ENCODE measurements around the gene REEP3. TPM values are rescaled to one million over a fixed set of nuclear protein-coding genes. Genes with fewer than 3 reads are reported as not detected.
"Not testable (repeated sequence)": the region's sequence is repeated elsewhere in the genome, so short reads cannot be mapped to it uniquely, and the experiment has no call there.

Gene REEP3
- total RNA-seq, result 10 to 100 TPM; 12.7 to 14.8 TPM

- Mint-ChIP-seq H3K27me3 (no peaks in the 10 kb centered on the region), H3K4me3 (peak within 1 kb of the TSS; percentile 87), H3K36me3 (no peaks in the 10 kb centered on the region), H3K9me3 (no peaks in the 10 kb centered on the region), H3K4me1 (ENCODE audit: low read depth in 2 of 2) (peaks cover 27 to 36% of the 10 kb centered on the region in 2 donors), H3K27ac (peak within 1 kb of the TSS; percentile 54 to 86)
- peak; percentile 74 for DNase-seq (ENCODE audit: low spot score)
- peak; percentile 93 to 94 for ATAC-seq
These were observed at the start of gene REEP3 for GRCh38 chr10:63520500-63521415. Gene REEP3, plus strand, starts transcription at chr10:63521401. Its CDS starts 145 bp downstream, at chr10:63521546.

- ATAC-seq, result no peak
- H3K9me3 Mint-ChIP-seq, result no peaks in the 10 kb centered on the region
- H3K36me3 Mint-ChIP-seq, result no peaks in the 10 kb centered on the region
- H3K27me3 Mint-ChIP-seq, result no peaks in the 10 kb centered on the region
- peaks cover 0 to 5% of the 10 kb centered on the region in 2 donors for H3K4me1 Mint-ChIP-seq (ENCODE audit: low read depth in 2 of 2)
- H3K4me3 Mint-ChIP-seq, result no peak overlapping the region
- no peak for DNase-seq (ENCODE audit: low spot score)
- H3K27ac Mint-ChIP-seq, result no peak overlapping the region
These were observed 46.7 kb upstream of the REEP3 start for GRCh38 chr10:63474488-63474887.

- Mint-ChIP-seq H3K4me1 (ENCODE audit: low read depth in 2 of 2) (peaks cover 0 to 5% of the 10 kb centered on the region in 2 donors), H3K27me3 (no peaks in the 10 kb centered on the region), H3K9me3 (no peaks in the 10 kb centered on the region), H3K36me3 (no peaks in the 10 kb centered on the region), H3K4me3 (no peak overlapping the region), H3K27ac (no peak overlapping the region)
- ATAC-seq (no peak), DNase-seq (ENCODE audit: low spot score) (no peak)
These were observed 43.3 kb upstream of the REEP3 start for GRCh38 chr10:63477927-63478326.

DNA sequence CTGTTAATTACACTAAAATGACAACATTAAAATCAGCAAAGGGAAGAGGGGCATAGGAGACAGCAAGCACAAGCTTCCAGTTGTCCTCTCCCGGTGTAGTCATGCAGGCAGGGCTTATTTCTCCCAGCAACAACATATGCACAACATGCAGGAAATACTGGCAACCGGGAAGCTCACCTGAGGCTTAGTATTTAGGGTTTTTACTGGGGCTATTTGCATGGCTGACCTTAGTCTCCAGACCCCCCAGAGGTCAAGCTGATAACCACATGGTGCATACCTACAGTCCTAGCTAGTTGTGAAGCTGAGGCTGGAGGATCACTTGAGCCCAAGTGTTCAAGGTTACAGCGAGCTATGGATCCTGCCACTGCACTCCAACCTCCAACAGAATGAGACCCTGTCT is 42.6 kb upstream of the REEP3 start:
- H3K27ac Mint-ChIP-seq, result no peak overlapping the region
- ATAC-seq (no peak), DNase-seq (ENCODE audit: low spot score) (no peak)
- no peaks in the 10 kb centered on the region for H3K36me3 Mint-ChIP-seq
- H3K9me3 Mint-ChIP-seq, result no peaks in the 10 kb centered on the region
- H3K4me1 Mint-ChIP-seq (ENCODE audit: low read depth in 2 of 2), result peaks cover 0 to 5% of the 10 kb centered on the region in 2 donors
- no peak overlapping the region for H3K4me3 Mint-ChIP-seq
- H3K27me3 Mint-ChIP-seq, result no peaks in the 10 kb centered on the region

- peaks cover 0 to 4% of the 10 kb centered on the region in 2 donors for H3K4me1 Mint-ChIP-seq (ENCODE audit: low read depth in 2 of 2)
- H3K9me3 Mint-ChIP-seq, result no peaks in the 10 kb centered on the region
- DNase-seq (ENCODE audit: low spot score) (no peak), ATAC-seq (no peak)
- no peaks in the 10 kb centered on the region for H3K36me3 Mint-ChIP-seq
- no peak overlapping the region for H3K27ac Mint-ChIP-seq
- H3K27me3 Mint-ChIP-seq, result no peaks in the 10 kb centered on the region
- H3K4me3 Mint-ChIP-seq, result no peak overlapping the region
These were observed 41.0 kb upstream of the REEP3 start for GRCh38 chr10:63480237-63480636.

- ATAC-seq (no peak), DNase-seq (ENCODE audit: low spot score) (no peak)
- peak overlapping the region in 1 of 2 donors; percentile 10 for H3K27ac Mint-ChIP-seq
- H3K9me3 Mint-ChIP-seq, result no peaks in the 10 kb centered on the region
- H3K27me3 Mint-ChIP-seq, result no peaks in the 10 kb centered on the region
- H3K4me3 Mint-ChIP-seq, result no peak overlapping the region
- H3K36me3 Mint-ChIP-seq, result no peaks in the 10 kb centered on the region
- no peaks in the 10 kb centered on the region for H3K4me1 Mint-ChIP-seq (ENCODE audit: low read depth in 2 of 2)
These were observed 39.3 kb upstream of the REEP3 start for GRCh38 chr10:63481815-63482421.

DNA sequence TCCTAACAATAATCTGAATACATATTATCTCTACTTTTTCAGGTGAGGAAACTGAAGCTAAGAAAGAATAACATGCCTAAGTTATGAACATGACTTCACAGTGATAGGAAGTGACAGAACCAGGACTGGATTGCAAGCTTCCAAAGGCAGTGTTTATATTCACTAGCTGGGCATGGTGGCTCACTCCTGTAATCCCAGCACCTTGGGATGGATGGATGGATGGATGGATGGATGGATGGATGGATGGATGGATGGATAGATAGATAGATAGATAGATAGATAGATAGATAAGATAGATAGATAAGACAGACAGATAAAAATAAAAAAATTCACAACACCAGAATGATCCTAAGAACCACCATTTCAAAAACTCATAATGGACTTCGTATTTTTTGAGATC is 37.2 kb upstream of the REEP3 start:
- no peak for ATAC-seq
- Mint-ChIP-seq H3K4me1 (ENCODE audit: low read depth in 2 of 2) (no peaks in the 10 kb centered on the region), H3K27ac (no peak overlapping the region), H3K27me3 (no peaks in the 10 kb centered on the region), H3K4me3 (no peak overlapping the region), H3K36me3 (no peaks in the 10 kb centered on the region), H3K9me3 (no peaks in the 10 kb centered on the region)
- no peak for DNase-seq (ENCODE audit: low spot score)

- DNase-seq (ENCODE audit: low spot score) (no peak), ATAC-seq (no peak)
- Mint-ChIP-seq H3K4me1 (ENCODE audit: low read depth in 2 of 2) (peaks cover 6 to 7% of the 10 kb centered on the region in 2 donors), H3K27ac (no peak overlapping the region), H3K27me3 (no peaks in the 10 kb centered on the region), H3K9me3 (no peaks in the 10 kb centered on the region), H3K4me3 (no peak overlapping the region), H3K36me3 (no peaks in the 10 kb centered on the region)
These were observed 33.2 kb upstream of the REEP3 start for GRCh38 chr10:63487990-63488389.

DNA sequence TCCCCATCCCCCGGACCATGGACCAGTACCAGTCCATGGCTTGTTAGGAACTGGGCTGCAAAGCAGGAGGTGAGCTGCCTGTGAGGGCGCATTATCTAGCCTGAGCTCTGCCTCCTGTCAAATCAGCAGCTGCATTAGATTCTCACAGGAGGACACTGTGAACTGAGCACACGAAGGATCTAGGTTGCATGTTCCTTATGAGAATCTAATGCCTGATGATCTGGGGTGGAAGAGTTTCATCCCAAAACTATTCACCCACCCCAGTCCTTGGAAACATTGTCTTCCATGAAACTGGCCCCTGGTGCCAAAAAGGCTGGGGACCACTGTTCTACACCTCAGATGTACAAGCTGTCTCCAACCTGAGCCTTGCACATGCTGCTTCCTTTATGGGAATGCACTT is 31.4 kb upstream of the REEP3 start:
- DNase-seq (ENCODE audit: low spot score) (no peak), ATAC-seq (no peak)
- peaks cover 6 to 7% of the 10 kb centered on the region in 2 donors for H3K4me1 Mint-ChIP-seq (ENCODE audit: low read depth in 2 of 2)
- no peaks in the 10 kb centered on the region for H3K9me3 Mint-ChIP-seq
- no peaks in the 10 kb centered on the region for H3K36me3 Mint-ChIP-seq
- H3K27ac Mint-ChIP-seq, result no peak overlapping the region
- H3K4me3 Mint-ChIP-seq, result no peak overlapping the region
- no peaks in the 10 kb centered on the region for H3K27me3 Mint-ChIP-seq

DNA sequence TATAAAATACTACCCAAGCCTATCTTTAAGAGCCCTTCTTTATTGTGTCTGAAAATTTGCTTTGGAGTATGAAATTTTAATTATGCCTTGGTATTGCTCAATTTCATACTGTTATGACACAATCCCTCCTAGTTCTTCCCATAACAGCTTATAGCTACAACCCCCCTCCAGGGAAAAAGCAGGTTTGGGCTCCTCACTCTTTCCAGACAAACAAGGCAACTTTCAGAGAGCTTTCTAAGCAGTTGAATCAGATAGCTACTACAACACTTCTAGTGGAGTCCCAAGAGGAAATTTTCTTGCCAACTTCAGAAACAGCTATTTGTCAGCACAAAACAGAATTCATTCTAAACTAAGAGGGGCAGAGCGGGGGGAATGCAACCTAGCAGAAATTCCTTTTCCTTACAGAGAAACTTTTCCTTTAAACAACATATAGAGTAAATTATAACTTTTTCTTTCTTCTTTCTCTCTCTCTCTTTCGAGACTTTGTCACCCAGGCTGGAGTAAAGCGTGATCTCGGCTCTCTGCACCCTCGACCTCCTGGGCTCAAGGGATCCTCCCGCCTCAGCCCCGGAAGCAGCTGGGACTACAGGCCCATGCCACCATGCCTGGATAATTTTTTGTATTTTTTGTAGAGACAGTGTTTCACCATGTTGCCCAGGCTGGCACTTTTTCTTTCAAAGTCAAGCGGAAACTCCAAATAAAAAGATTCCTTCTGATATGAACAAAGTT is 29.4 kb upstream of the REEP3 start:
- no peak for DNase-seq (ENCODE audit: low spot score)
- ATAC-seq, result no peak
- Mint-ChIP-seq H3K4me3 (no peak overlapping the region), H3K27me3 (no peaks in the 10 kb centered on the region), H3K36me3 (no peaks in the 10 kb centered on the region), H3K27ac (no peak overlapping the region), H3K4me1 (ENCODE audit: low read depth in 2 of 2) (peaks cover 7 to 9% of the 10 kb centered on the region in 2 donors), H3K9me3 (no peaks in the 10 kb centered on the region)

DNA sequence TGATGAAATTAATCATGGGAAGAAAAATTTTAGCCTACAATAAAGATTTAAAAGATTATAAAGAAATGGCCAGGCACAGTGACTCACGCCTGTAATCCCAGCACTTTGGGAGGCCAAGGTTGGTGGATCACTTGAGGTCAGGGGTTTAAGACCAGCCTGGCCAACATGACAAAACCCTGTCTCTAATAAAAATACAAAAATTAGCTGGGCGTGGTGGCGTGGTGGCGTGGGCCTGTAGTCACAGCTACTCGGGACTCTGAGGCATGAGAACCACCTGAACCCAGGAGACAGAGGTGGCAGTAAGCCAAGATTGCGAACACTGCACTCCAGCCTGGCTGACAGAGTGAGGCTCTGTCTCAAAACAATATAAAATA is 28.9 kb upstream of the REEP3 start:
- H3K27ac Mint-ChIP-seq; DNase-seq (ENCODE audit: low spot score); H3K4me3 Mint-ChIP-seq; H3K27me3 Mint-ChIP-seq; H3K36me3 Mint-ChIP-seq; ATAC-seq; H3K9me3 Mint-ChIP-seq: not testable (repeated sequence)
- peaks cover 7 to 11% of the 10 kb centered on the region in 2 donors for H3K4me1 Mint-ChIP-seq (ENCODE audit: low read depth in 2 of 2)

DNA sequence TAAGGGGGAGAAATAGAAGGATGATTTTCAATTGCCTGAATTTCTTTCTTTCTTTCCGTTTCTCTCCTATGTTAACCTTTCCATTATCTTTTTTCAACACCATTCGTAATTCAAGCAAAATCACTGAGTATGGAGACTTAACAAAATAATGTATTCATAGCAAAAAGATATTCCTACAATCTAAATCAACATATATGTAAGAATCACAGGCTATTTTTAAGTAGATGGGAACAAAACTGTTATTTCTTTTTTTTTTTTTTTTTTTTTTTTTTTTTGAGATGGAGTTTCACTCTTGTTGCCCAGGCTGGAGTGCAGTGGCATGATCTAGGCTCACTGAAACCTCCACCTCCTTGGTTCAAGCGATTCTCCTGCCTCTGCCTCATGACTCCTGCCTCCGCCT is 28.2 kb upstream of the REEP3 start:
- no peak for DNase-seq (ENCODE audit: low spot score)
- Mint-ChIP-seq H3K36me3 (no peaks in the 10 kb centered on the region), H3K9me3 (no peaks in the 10 kb centered on the region), H3K4me3 (no peak overlapping the region), H3K27me3 (no peaks in the 10 kb centered on the region), H3K27ac (no peak overlapping the region), H3K4me1 (ENCODE audit: low read depth in 2 of 2) (peaks cover 7 to 11% of the 10 kb centered on the region in 2 donors)
- no peak for ATAC-seq

GRCh38 chr10:63494951-63495350 is 26.2 kb upstream of the REEP3 start:
- H3K4me1 Mint-ChIP-seq (ENCODE audit: low read depth in 2 of 2), result peaks cover 7 to 18% of the 10 kb centered on the region in 2 donors
- H3K27ac Mint-ChIP-seq, result no peak overlapping the region
- no peak overlapping the region for H3K4me3 Mint-ChIP-seq
- no peaks in the 10 kb centered on the region for H3K9me3 Mint-ChIP-seq
- no peaks in the 10 kb centered on the region for H3K36me3 Mint-ChIP-seq
- no peak for ATAC-seq
- no peak for DNase-seq (ENCODE audit: low spot score)
- H3K27me3 Mint-ChIP-seq, result no peaks in the 10 kb centered on the region

GRCh38 chr10:63496561-63496960 is 24.6 kb upstream of the REEP3 start:
- peaks cover 3 to 16% of the 10 kb centered on the region in 2 donors for H3K4me1 Mint-ChIP-seq (ENCODE audit: low read depth in 2 of 2)
- H3K27ac Mint-ChIP-seq, result no peak overlapping the region
- H3K27me3 Mint-ChIP-seq, result no peaks in the 10 kb centered on the region
- DNase-seq (ENCODE audit: low spot score) (no peak), ATAC-seq (no peak)
- no peak overlapping the region for H3K4me3 Mint-ChIP-seq
- H3K36me3 Mint-ChIP-seq, result no peaks in the 10 kb centered on the region
- H3K9me3 Mint-ChIP-seq, result no peaks in the 10 kb centered on the region
